NCI-H187 (cell line): ENCODE data around the gene ZC3H8.

Source experiments
- DNase-seq, 2 experiments: peaks; one replicate each; lab custom pipeline; 2025; lab: John Stamatoyannopoulos, UW

ZC3H8 gene

DNA sequence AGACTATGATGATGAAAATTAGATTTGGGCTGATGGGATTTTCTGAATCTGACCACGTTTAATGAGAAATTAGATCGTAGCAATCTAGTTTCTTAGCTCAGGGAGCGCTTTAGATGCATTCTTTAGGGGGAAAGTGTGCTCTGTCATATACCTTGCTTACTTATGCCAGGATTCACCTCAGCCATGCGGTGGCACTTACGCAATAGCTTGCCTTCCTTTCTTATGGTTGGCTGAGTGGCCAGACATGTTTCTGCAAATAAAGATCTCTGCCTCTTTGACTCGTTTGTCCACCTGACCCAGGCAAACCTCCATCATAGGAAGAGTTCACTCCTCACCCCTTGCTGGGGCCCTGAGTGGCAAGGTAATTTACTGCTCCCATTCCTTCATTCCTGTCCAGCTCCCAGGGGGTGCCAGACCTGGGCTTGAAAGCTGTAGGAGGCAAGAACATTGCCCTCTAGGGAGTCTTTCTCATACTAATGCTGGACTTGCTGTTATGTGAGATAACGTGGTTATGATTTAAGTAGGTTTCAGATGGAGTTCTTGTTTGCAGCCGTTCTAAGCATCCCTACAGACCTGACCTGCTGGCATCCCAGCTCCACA lies 59.6 kb downstream of the ZC3H8 start:
- DNase-seq: no peak

DNA sequence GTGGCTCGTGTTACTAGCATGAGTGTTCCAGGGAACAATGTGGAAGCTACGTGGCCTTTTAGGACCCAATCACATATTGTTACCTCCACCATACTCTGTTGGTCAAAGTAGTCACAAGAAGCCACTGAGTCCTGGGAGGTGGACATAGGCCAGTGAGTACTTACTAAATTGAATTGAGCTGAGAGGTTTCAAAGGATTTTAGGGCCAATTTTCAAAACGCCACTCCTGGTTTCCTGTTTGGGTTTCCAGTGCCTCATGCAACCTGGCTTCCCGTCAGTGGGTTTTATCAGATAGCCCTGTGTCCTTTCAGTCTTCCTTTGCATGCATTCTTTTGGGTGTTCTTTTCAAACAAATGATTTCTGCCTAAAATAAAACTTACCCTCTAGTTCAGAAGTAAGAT lies 60.4 kb downstream of the ZC3H8 start:
- no peak for DNase-seq

DNA sequence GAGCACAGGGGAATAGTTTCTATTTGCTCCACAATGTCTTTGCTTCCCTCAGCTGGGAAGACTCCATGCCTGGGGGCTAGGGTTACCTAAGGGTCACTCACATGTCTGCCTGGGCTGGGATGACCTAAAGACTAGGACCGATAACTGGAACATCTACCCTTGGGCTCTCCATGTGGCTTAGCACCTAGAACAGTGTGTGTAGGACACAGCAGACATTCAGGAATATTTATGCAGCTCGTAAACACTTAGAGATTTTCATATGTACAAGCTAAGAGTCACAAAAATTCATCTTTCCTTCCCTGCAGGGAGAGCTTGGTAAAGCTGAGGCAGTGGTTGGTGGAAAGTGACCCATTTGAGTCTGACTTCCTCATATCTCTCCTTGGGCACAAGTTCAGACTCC lies 60.8 kb downstream of the ZC3H8 start:
- no peak for DNase-seq

DNA sequence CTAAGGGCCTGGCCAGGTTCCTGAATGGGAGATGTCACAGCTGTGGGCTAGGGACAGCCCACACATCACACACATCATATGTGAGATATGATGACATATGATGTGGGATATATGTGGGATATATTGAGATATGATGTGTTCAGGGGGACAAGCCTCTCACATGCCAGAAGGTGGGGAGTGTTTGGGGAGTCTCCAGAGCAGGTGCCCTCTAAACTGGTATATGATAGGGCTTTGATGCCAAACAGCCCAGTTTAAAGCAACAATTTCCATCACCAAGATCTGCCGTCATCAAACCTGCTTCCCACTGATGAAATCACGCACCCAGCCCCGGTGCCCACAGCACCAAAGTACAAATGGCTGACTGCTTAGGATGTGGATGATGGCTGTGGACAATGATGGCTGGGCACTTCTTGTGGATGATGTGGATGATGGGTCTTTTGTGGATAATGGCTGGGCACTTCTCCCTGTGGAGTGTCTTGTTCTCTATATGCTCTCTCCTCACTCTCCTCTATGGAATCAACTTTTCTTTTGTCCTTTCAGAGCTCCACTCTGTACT lies 65.8 kb downstream of the ZC3H8 start:
- no peak for DNase-seq

DNA sequence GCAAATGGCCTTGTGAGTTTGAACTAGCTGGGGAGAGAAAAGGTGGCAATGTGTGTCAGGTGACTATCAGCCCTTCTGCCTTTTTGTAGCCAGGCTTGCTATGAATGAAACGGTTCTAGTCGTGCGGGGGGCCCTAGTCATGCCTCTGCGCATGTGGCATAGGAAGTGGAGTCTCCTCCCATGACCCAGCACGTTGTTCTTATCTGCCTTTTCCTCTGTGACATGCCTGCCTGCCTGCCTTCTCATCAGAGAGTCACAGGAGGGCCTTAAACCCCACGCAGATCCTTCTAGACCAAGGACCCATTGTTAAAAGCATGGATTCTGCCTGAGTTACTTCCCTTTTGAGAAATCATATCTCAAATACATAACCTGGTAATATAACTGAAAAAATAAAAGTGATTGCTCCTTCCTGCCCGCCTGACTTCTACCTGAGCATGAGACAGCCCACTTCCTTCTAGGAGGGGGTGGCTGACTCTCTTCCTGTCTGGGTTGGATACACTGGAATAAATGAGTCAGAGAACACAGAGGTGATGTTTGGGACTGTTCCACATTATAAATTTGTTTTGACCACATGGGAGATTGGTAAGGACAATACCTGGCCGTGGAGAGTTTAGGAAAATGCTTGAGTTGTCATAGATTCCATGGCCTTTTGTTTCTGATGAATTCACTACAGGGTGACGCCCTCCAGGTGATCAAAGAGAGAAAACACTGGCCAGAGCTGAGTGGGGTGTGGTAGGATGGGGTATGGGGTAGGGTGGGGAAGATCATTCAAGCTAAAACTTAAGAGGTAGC lies 66.8 kb downstream of the ZC3H8 start:
- DNase-seq: no peak

DNA sequence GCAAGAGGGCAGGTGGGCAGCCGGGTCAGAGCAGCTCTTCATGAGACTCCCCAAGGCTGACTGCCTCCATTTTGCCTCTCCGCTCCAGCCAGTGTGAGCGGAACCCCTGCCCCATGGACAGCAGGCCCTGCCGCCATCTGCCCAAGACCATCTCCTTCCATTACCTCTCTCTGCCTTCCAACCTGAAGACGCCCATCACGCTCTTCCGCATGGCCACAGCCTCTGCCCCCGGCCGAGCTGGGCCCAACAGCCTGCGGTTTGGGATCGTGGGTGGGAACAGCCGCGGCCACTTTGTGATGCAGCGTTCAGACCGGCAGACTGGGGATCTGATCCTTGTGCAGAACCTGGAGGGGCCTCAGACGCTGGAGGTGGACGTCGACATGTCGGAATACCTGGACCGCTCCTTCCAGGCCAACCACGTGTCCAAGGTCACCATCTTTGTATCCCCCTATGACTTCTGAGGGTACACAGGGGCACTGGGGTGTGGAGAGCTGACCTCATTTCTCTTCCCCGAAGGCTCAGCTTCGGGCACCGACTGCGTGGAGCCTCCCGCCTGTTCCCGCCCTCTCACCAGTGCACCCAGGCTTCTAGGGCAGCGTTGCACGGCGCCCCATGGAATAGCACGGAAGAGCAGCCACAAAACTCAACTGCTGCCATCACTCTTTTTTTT lies 67.7 kb downstream of the ZC3H8 start:
- DNase-seq: no peak

DNA sequence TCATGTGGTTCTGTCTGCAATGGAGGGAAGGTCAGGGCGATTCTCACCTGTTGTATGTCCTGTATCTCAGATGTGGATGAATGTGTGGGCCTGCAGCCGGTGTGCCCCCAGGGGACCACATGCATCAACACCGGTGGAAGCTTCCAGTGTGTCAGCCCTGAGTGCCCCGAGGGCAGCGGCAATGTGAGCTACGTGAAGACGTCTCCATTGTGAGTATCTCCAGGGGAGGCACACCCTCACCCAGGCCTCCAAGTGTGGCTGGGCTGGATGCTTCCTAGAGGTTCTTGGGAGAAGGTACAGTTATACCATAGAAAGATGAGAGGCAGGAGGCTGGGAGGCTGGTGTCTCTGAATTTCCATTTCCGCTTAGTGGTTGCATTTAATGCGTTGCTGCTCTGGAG lies 69.7 kb downstream of the ZC3H8 start:
- DNase-seq: no peak

DNA sequence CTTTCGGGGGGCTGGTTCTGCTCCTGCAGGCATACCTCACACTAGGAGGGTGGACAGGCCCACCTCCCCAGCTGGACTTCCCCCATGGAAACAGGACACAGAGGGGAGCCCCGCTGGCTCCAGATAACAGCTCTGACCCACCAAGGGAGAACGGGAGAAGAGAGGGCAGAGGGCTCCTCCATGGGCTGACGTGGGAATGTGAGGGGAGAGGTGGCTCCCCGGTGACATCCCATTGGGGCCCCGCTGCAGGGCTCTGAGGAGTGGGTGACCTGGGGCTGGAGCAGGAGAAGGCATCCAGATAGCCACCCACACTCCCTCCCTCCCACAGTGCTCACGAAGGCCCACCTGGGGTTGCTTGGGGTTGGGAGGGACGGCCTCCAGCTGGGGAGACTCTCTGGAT lies 70.7 kb downstream of the ZC3H8 start:
- DNase-seq: no peak

DNA sequence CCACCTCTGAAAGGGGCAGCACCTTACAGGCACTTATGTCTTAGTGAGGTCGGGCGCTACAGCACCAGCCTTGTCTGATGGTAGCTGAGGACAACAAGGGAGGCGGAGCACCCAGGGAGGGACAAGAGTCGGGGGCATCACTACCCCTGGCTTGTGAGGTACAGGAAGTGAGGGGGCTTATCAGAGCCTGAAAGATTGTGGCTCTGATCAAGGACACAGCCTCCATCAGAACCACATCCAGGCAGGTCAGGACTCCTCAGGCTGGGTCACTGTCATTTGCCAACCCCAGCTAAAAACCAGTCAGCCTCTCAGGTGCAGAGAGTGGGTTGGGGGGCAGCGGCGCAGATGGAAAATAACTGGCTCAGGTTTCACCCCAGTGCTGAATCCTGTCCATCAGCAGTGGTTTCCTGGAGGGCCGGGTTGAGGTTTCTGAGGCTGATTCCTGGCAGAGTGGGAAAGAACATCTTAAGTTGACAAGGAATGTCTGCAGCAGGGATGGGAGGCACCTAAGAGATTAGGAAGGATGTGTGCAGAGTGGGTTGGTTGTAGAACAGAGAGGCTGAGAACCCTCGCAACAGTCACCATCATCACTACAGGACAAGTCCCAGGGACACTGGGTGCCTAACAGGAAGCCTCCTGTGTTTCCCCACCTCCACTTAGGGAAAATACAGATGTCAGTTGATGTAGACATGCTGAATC lies 71.4 kb downstream of the ZC3H8 start:
- no peak for DNase-seq

DNA sequence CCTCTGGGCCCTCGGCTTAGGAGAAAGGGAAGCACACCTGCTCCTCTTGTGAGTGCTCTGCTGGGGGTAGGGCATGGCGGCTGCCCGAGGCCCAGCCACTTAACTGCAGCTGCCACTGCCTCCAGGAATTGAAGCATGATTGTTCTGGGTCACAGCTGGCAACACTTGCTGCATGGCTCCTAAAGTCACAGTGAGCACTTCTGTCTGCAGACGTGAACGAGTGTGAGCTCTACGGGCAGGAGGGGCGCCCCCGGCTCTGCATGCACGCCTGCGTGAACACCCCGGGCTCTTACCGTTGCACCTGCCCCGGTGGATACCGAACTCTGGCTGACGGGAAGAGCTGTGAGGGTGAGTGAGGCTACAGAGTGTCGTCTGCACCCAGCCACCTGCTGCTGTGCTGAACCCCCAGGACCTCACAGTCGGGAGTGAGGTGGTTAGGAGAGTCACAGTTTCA lies 72.2 kb downstream of the ZC3H8 start:
- peak; percentile 72 to 86 for DNase-seq

DNA sequence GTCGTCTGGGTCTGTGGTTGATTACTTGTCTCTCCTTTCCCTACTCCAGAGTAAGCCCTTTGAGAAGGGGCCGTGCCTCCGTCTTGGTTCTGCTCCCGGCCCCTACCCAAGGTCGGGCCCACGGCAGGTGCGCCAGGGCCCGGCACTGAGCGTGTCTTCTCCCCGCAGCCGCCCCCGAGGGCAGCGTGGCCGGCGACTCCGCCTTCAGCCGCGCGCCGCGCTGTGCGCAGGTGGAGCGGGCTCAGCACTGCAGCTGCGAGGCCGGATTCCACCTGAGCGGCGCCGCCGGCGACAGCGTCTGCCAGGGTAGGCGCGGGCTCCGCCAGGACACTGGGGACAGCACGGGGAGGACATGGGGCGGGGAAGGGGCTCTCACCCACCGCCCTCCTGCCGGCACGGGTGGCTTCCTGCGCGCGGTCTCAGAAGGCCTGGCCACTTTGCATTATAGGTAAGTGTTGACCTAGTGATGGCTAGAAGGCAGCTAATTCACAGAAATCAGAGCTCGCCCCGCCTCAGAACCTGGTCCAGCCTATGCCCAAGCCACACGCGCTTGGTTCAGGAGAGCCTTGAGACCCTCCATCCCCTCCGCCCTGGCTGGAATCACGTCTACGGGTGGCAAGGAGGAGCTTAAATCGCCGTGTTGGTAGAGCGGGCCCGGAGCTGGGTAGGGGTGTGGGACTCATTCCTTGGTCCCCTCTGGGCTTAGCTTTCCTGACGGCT lies 73.1 kb downstream of the ZC3H8 start:
- DNase-seq: peak; percentile 21 to 35

DNA sequence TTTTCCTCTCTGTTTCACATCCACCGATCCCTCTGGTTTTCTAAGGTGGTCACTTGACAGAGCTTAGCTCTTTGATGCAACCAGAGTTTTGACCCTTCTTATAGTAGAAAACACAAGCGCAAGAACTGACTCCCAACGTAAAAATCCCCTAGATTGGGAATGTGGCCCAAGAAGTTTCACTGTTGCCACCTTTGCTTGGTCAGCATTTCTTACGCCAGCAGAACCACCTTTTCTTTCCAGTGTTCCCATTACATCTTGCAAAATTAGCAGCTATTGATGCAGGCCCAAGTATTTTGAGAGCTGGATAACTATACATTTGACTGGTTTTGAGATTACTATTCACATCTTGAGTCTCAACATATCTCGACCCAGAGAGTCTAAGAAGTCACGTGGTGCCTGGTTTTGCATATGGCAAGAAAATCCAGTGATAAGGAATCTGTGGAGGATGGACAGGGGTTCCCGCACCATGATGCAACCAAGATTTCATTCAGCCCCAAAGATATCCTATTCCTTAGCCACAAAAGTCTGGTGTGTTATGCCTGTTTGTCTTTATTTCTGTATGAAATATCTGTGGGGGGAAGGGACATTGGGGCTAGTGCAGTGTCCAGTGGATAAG lies 78.8 kb downstream of the ZC3H8 start:
- no peak for DNase-seq

DNA sequence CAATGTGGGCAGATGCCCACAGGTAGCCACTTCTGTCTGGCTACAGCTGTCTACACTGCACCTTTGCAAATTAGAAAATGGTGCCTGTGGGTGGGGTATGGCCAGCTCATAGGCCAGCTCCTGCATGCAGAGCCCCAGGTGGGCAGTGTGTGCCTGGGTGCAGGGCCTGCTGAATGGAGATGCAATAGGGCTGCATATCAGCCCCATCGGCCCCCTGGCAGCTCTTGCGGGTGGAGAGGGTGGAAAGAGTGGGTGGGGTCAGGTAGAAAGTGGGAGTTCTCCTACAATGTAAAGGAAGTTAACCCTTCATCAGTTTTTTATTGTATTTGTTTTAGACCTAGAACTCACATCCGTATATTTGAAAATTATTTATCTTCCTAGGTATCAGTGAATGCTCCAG lies 79.5 kb downstream of the ZC3H8 start:
- no peak for DNase-seq

DNA sequence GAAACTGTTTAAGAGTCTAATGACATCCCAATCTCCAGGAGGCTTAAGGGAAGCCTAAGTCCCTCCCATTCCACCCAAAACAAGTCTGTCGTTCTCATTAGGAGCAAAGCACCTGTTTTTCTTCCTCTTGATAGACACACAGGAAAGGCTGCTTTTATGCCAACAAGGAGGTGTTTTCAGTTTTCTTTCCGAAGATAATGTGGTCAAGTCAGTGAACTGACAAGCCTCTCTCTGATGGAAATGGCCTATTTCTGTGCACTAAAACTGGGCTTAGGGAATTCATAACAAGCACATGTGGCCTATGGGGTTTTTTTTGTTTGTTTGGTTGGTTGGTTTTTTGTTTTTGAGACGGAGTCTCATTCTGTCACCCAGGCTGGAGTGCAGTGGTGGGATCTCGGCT lies 80.5 kb downstream of the ZC3H8 start:
- no peak for DNase-seq

DNA sequence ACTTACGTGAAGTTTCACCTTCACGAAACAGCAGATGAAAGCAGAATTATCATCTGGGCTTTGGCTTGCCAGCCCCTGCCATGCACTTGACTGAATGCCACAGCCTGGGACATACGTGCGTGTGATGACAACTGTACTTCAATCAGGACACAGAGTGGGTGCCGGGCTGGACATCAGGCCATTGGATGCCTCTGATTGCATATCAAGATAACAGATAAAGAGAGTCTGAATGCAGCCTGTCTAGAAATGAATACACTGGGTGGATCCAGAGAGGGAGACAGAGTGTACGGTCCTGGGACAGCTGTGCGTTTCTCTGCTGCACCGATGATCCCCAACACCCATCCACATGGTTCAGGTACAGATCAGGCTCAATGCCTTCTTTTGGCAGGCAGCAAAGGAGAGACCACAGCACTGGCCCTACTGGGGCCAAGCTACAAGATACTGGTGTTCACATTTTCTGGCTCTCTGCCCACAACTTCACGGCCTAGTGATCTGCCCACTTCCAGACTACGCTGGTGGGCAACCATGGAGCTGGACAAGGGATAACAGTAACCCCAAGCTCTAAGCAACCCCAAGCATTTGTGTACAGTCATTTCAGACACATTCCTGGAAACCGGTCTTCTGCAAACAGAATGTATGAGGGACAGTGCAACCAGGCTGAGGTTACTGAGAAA lies 81.1 kb downstream of the ZC3H8 start:
- DNase-seq: no peak

DNA sequence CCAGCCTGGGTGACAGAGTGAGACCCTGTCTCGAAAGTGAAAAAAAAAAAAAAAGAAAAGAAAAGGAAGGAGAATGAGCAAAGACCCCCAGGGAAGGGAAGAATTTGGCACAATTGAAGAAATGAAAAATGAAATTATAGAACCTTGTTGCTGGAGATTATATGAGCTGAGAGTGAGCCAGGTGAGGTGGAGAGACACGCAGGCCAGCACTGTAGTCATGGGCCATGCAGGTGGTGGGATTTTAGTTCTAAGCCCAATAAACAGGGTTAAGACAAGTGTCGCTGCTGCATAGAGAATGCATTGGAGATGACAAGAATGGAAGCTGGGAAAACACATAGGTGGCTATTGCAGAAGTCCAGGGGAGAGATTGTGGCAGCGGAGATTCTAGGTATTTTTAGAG lies 84.3 kb downstream of the ZC3H8 start:
- no peak for DNase-seq

DNA sequence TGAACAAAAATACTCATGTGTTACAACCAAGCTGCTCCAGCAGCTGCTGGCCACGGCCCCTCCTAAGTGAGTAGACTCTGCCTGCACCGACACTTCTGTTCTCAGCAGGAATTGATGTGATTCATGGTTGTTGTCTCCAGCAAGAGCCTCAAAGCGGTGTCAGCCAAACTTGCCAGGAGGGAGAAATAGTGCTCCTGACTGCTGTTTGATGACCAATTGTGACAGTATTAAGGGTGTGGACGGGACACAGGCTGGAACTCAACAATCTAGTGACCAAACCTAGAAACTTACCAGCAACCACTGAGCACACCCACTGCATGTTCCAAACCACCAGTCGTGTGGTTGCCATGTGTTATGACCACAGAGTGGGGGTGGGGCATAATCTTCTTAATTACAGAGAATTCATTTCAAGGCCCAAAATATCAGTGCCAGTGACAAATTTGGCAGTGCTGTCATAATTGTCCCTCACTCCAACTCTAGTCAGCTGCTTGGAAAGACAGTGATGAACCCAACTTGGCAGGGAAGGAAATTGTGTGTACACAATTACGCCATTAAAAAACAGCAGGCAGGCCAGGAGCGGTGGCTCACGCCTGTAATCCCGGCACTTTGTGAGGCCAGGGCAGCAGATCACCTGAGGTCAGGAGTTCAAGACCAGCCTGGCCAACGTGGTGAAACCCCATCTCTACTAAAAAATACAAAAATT lies 86.3 kb downstream of the ZC3H8 start:
- no peak for DNase-seq

DNA sequence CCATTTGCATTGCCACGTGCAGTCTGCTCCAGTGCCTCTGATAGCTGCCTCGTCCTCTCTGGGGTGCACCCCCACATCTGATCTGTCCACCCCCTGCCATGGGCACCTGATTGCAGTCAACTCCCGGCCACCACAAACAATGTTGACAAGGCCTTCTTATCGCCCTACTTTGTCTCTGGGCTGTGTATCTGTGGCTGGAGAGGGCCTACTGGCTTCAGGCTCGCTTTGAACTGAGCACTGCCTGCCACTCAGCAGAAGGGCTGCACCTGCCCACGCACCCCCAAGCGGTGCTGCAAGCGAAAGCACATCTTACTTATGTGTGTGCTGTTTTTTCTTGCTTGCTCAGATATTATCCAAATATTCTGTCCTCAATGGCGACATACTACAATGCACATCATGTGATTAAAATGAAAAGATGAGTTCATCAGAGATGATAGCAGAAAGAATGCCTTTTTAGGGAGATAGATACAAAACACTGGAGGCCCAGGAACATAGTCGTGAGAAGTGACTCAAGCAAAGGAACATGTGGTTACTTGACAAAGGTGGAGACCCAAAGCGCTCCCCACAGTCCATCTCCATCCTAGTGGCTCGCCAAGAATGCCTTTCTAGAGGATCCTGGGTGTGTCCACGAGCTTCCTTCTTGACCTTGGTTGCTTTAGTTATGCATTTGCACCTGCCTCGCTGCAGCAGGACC lies 87.9 kb downstream of the ZC3H8 start:
- DNase-seq: no peak

DNA sequence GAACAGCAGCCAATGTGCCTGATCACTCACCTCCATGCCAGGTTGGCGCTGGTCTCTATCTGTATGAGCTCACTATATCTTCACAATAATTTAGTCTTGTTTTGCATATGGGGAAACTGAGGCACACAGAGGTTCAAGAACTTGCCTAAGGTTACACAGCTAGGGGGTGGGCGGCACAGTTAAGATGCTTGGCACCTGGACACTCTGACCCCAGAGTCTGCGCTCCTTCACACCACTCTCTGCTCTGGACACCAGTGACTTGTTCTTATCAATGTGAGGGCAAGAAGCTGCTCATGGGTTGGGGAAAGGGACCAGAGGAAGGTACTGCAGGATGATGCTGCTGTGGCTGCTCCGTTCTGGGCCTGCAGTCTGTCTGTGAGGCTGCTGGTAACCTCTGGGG lies 89.5 kb downstream of the ZC3H8 start:
- no peak for DNase-seq
